DOHH2 (cell line): Measurements from ENCODE around the gene P4HB.

ENCODE experiments used
- H3F3A ChIP-seq: fragments of 200-600 bp; sonication (generic), shearing (Covaris generic); 2 replicates; pipeline ENCODE4 v1.6.0; 2016; ENCODE audit warnings: antibody characterized with exemption, mild to moderate bottlenecking; ENCODE audit not compliant: control insufficient read depth, insufficient read depth
- H3K27ac ChIP-seq: fragments of 200-600 bp; sonication (generic); 2 replicates; pipeline ENCODE4 v1.5.1; 2014; ENCODE audit warnings: low read depth, mild to moderate bottlenecking, low read length, moderate library complexity
- H3K27me3 ChIP-seq: fragments of 200-600 bp; sonication (generic); 2 replicates; pipeline ENCODE4 v1.6.1; 2014; ENCODE audit warnings: mild to moderate bottlenecking, low read length, mixed read lengths; ENCODE audit not compliant: control insufficient read depth
- H3K36me3 ChIP-seq: fragments of 200-600 bp; sonication (generic); 2 replicates; pipeline ENCODE4 v1.6.1; 2014; ENCODE audit warnings: mild to moderate bottlenecking, low read length, moderate library complexity, mixed read lengths; ENCODE audit not compliant: control insufficient read depth
- H3K4me1 ChIP-seq: fragments of 200-600 bp; sonication (generic); 2 replicates; pipeline ENCODE4 v1.6.1; 2014; ENCODE audit warnings: mild to moderate bottlenecking, low read length, mixed read lengths; ENCODE audit not compliant: control insufficient read depth
- H3K4me2 ChIP-seq: fragments of 200-600 bp; sonication (generic); 2 replicates; pipeline ENCODE4 v1.6.0; 2014; ENCODE audit warnings: mild to moderate bottlenecking, low read length, moderate library complexity
- H3K4me3 ChIP-seq: fragments of 200-600 bp; sonication (generic); 2 replicates; pipeline ENCODE4 v1.5.1; 2014; ENCODE audit warnings: mild to moderate bottlenecking, low read length, mixed read lengths
- H3K79me2 ChIP-seq: fragments of 200-600 bp; sonication (generic); 2 replicates; pipeline ENCODE4 v1.6.1; 2014; ENCODE audit warnings: mild to moderate bottlenecking, low read length, mixed read lengths; ENCODE audit not compliant: control insufficient read depth
- H3K9me2 ChIP-seq: fragments of 200-600 bp; sonication (generic); replicated peaks from 2 replicates; pipeline ENCODE4 v1.6.1; 2014; ENCODE audit warnings: mild to moderate bottlenecking, low read length, mixed read lengths; ENCODE audit not compliant: control insufficient read depth
- H3K9me3 ChIP-seq: fragments of 200-600 bp; sonication (generic); 2 replicates; pipeline ENCODE4 v1.6.1; 2014; ENCODE audit warnings: antibody characterized with exemption, low read length, mixed read lengths; ENCODE audit not compliant: control insufficient read depth, insufficient read depth
- H4K20me1 ChIP-seq: fragments of 200-600 bp; sonication (generic); 2 replicates; pipeline ENCODE4 v1.6.0; 2014; ENCODE audit warnings: low read depth, mild to moderate bottlenecking, antibody characterized with exemption, low read length, moderate library complexity; ENCODE audit not compliant: control insufficient read depth, insufficient read depth
- EZH2phosphoT487 ChIP-seq: fragments of 200-600 bp; sonication (generic); IDR thresholded peaks from 2 replicates; pipeline ENCODE4 v1.6.1; 2017; ENCODE audit warnings: borderline replicate concordance, mild to moderate bottlenecking, antibody characterized with exemption, low read length, moderate library complexity, mixed read lengths
- TF ChIP-seq, protein P1 (sequence below): fragments of 200-600 bp; sonication (generic); IDR thresholded peaks from one replicate; pipeline ENCODE4 v1.5.1; 2014; ENCODE audit warnings: antibody characterized with exemption, mild to moderate bottlenecking, low read depth, low read length; ENCODE audit not compliant: poor library complexity, severe bottlenecking

Gene P4HB

DNA sequence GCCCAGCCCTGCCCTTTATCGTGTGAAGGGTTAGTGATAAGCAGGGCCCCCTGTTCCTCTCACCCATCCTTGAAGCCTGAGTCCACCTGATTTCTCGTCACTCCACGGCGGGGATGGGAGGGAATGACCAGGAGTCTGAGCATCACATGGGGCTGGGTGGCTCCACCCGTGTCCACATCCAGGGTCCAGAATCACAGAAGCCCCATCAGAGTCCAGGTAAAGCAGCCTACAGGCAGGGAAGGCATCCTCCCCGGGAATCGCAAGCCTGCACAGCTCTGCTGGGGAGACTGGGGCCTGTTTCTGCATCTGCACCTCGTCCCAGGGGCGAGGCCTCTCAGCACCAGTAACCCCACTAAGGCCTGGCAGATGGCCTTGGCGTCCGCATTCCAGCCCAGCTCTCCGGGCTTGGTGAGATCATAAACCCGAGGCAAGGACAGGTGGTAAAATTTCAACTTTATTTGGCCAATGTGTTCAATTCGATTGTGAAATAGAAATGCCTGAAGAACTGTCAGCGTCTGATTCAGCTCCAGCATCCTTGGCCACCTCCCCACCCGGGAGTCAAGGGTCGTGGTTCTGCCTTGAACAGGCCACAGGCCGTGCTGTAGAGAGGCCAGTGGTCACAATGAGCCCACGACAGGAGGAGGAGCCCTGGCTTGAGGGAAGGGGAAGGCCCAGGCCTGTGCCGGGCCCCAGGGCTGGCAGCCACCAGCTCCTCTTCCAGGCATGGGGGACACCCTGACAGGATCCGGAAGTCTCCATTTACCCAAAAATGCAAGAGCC is 17.4 kb downstream of the P4HB start:
- Histone ChIP-seq H3K36me3 (peaks cover 51% of the 10 kb centered on the region), H3K4me2 (no peak overlapping the region), H3K79me2 (no peaks in the 10 kb centered on the region), H3F3A (0 out of 2 replicates have a peak, but pooled peaks cover 2% of the 10 kb centered on the region), H4K20me1 (no peaks in the 10 kb centered on the region), H3K27me3 (no peaks in the 10 kb centered on the region), H3K9me2 (no peaks in the 10 kb centered on the region), H3K4me3 (no peak overlapping the region), H3K27ac (no peak overlapping the region), H3K4me1 (no peaks in the 10 kb centered on the region), H3K9me3 (no peaks in the 10 kb centered on the region)
- TF ChIP-seq EZH2phosphoT487, result no peak
- TF ChIP-seq, protein P1, sequence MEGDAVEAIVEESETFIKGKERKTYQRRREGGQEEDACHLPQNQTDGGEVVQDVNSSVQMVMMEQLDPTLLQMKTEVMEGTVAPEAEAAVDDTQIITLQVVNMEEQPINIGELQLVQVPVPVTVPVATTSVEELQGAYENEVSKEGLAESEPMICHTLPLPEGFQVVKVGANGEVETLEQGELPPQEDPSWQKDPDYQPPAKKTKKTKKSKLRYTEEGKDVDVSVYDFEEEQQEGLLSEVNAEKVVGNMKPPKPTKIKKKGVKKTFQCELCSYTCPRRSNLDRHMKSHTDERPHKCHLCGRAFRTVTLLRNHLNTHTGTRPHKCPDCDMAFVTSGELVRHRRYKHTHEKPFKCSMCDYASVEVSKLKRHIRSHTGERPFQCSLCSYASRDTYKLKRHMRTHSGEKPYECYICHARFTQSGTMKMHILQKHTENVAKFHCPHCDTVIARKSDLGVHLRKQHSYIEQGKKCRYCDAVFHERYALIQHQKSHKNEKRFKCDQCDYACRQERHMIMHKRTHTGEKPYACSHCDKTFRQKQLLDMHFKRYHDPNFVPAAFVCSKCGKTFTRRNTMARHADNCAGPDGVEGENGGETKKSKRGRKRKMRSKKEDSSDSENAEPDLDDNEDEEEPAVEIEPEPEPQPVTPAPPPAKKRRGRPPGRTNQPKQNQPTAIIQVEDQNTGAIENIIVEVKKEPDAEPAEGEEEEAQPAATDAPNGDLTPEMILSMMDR, result no peak

DNA sequence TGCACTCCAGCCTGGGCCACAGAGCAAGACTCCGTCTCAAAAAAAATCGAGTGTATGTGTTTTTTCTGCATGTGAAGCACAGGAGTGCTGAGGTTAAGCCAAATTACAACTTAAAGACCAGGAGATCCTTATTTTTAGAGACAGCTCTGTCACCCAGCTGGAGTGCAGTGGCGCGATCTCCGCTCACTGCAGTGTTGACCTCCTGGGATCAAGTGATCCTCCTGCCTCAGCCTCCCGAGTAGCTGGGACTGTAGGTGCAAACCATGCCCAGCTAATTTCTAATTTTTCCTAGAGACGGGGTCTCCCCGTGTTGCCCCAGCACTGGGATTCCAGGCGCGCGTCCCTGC is 18.0 kb downstream of the P4HB start:
- no peaks in the 10 kb centered on the region for H3K4me1 ChIP-seq
- no peak overlapping the region for H3K27ac ChIP-seq
- no peaks in the 10 kb centered on the region for H3K27me3 ChIP-seq
- H3K9me3 ChIP-seq, result no peaks in the 10 kb centered on the region
- H3K36me3 ChIP-seq, result peaks cover 49% of the 10 kb centered on the region
- no peaks in the 10 kb centered on the region for H3K79me2 ChIP-seq
- no peak overlapping the region for H3K4me2 ChIP-seq
- H3K9me2 ChIP-seq, result no peaks in the 10 kb centered on the region
- TF ChIP-seq EZH2phosphoT487, result no peak
- TF ChIP-seq, protein P1, result no peak
- H3F3A ChIP-seq, result 0 out of 2 replicates have a peak, but pooled peaks cover 2% of the 10 kb centered on the region
- no peaks in the 10 kb centered on the region for H4K20me1 ChIP-seq
- no peak overlapping the region for H3K4me3 ChIP-seq

DNA sequence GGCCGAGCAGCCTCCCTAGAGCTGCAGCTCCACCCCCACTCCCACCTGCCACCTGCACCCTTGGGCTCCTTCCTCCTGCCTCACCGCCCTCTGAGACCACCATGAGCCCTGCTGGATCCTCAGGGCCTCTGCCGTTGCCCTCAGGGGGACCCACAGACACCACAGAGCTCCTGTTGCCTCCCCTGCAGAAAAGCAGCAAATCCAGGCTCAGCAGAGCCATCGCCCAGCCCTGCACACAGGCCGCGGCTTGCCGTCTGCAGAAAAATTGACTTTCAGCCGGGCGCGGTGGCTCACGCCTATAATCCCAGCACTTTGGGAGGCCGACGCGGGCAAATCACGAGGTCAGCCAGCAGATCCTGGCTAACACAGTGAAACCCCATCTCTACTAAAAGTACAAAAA is 18.5 kb downstream of the P4HB start:
- no peak overlapping the region for H3K27ac ChIP-seq
- H4K20me1 ChIP-seq, result no peaks in the 10 kb centered on the region

More for the DNA sequence above, 18.5 kb downstream of the P4HB start:
- TF ChIP-seq, protein P1, result no peak
- TF ChIP-seq EZH2phosphoT487, result no peak
- no peak overlapping the region for H3K4me3 ChIP-seq
- no peaks in the 10 kb centered on the region for H3K79me2 ChIP-seq
- no peaks in the 10 kb centered on the region for H3K9me3 ChIP-seq
- no peaks in the 10 kb centered on the region for H3K9me2 ChIP-seq
- no peak overlapping the region for H3K4me2 ChIP-seq
- H3K4me1 ChIP-seq, result no peaks in the 10 kb centered on the region
- H3K27me3 ChIP-seq, result no peaks in the 10 kb centered on the region
- H3K36me3 ChIP-seq, result peaks cover 44% of the 10 kb centered on the region
- 0 out of 2 replicates have a peak, but pooled peaks cover 2% of the 10 kb centered on the region for H3F3A ChIP-seq
